Subcutaneous abdominal adipose tissue (tissue), 5 donors: Measurements from ENCODE around the gene MED26.
"Not testable (repeated sequence)": the region's sequence is repeated elsewhere in the genome, so short reads cannot be mapped to it uniquely, and the experiment has no call there.

ENCODE experiments used
- H3K27ac ChIP-seq: one replicate; pipeline ENCODE4 v1.7.0; 2013; ENCODE audit warnings: low read depth, mild to moderate bottlenecking, inconsistent platforms, low read length, moderate library complexity
- H3K27me3 ChIP-seq, 5 donors: one replicate each; pipeline ENCODE4 v1.7.0; 2013; ENCODE audit warnings: low read length in 5 of 5, inconsistent platforms in 1 of 5; ENCODE audit not compliant: control insufficient read depth in 5 of 5, insufficient read depth in 4 of 5
- H3K36me3 ChIP-seq, 5 donors: one replicate each; pipeline ENCODE4 v1.7.0; 2013; ENCODE audit warnings: low read length in 5 of 5; ENCODE audit not compliant: control insufficient read depth in 5 of 5, insufficient read depth in 5 of 5
- H3K4me1 ChIP-seq, 5 donors: one replicate each; pipeline ENCODE4 v1.7.0; 2013; ENCODE audit warnings: low read length in 5 of 5, mild to moderate bottlenecking in 3 of 5, moderate library complexity in 1 of 5; ENCODE audit not compliant: control insufficient read depth in 5 of 5, insufficient read depth in 5 of 5
- H3K4me3 ChIP-seq, 5 donors: one replicate each; pipeline ENCODE4 v1.7.0; 2013; ENCODE audit warnings: low read length in 5 of 5, low read depth in 1 of 5
- H3K9ac ChIP-seq, 5 donors: one replicate each; pipeline ENCODE4 v1.7.0; 2013; ENCODE audit warnings: low read length in 5 of 5, mild to moderate bottlenecking in 4 of 5, moderate library complexity in 3 of 5
- H3K9me3 ChIP-seq, 5 donors: one replicate each; pipeline ENCODE4 v1.7.0; 2013; ENCODE audit warnings: low read length in 5 of 5; ENCODE audit not compliant: control insufficient read depth in 5 of 5
- donor health status: healthy.
- donor health status: healthy.
- donor health status: healthy.
- donor health status: healthy.
- donor health status: healthy.

The MED26 gene

GRCh38 chr19:16559780-16560276 lies 68.2 kb downstream of the MED26 start:
- peaks cover 3 to 68% (median 58%) of the 10 kb centered on the region in 5 donors for H3K36me3 ChIP-seq
- no peak overlapping the region for H3K9ac ChIP-seq
- H3K4me1 ChIP-seq: peaks cover 0 to 5% (median 0%) of the 10 kb centered on the region in 5 donors
- no peaks in the 10 kb centered on the region for H3K9me3 ChIP-seq
- no peak overlapping the region for H3K27ac ChIP-seq
- H3K27me3 ChIP-seq: no peaks in the 10 kb centered on the region
- no peak overlapping the region for H3K4me3 ChIP-seq

GRCh38 chr19:16554776-16555175 lies 73.2 kb downstream of the MED26 start:
- H3K36me3 ChIP-seq: peaks cover 3 to 66% (median 56%) of the 10 kb centered on the region in 5 donors
- H3K4me3 ChIP-seq: no peak overlapping the region
- H3K4me1 ChIP-seq: no peaks in the 10 kb centered on the region

GRCh38 chr19:16551902-16552301 lies 76.1 kb downstream of the MED26 start:
- not testable (repeated sequence) for H3K4me3 ChIP-seq, H3K27ac ChIP-seq, H3K9me3 ChIP-seq, H3K4me1 ChIP-seq, H3K27me3 ChIP-seq, H3K9ac ChIP-seq
- peaks cover 3 to 58% (median 49%) of the 10 kb centered on the region in 5 donors for H3K36me3 ChIP-seq

More at GRCh38 chr19:16554776-16555175, 73.2 kb downstream of the MED26 start:
- H3K9me3 ChIP-seq: no peaks in the 10 kb centered on the region
- no peaks in the 10 kb centered on the region for H3K27me3 ChIP-seq
- no peak overlapping the region for H3K27ac ChIP-seq
- H3K9ac ChIP-seq: no peak overlapping the region

GRCh38 chr19:16548956-16549355 lies 79.0 kb downstream of the MED26 start:
- Histone ChIP-seq H3K9me3 (no peaks in the 10 kb centered on the region), H3K9ac (no peak overlapping the region), H3K36me3 (peaks cover 3 to 31% (median 24%) of the 10 kb centered on the region in 5 donors), H3K4me3 (no peak overlapping the region), H3K4me1 (no peaks in the 10 kb centered on the region), H3K27ac (no peak overlapping the region), H3K27me3 (no peaks in the 10 kb centered on the region)

- Histone ChIP-seq H3K9me3 (no peaks in the 10 kb centered on the region), H3K4me1 (peaks cover 5 to 33% (median 27%) of the 10 kb centered on the region in 5 donors), H3K4me3 (no peak overlapping the region), H3K27ac (no peak overlapping the region), H3K9ac (no peak overlapping the region), H3K36me3 (peaks cover 0 to 4% (median 2%) of the 10 kb centered on the region in 5 donors), H3K27me3 (no peaks in the 10 kb centered on the region)
Measured at GRCh38 chr19:16544473-16545231, 83.4 kb downstream of the MED26 start.

- H3K27ac ChIP-seq, H3K36me3 ChIP-seq, H3K4me3 ChIP-seq, H3K27me3 ChIP-seq, H3K9me3 ChIP-seq, H3K9ac ChIP-seq: not testable (repeated sequence)
- H3K4me1 ChIP-seq: peaks cover 5 to 36% (median 31%) of the 10 kb centered on the region in 5 donors
Measured at GRCh38 chr19:16543734-16544133, 84.3 kb downstream of the MED26 start.

GRCh38 chr19:16542910-16543472 lies 85.0 kb downstream of the MED26 start:
- Histone ChIP-seq H3K27me3 (no peaks in the 10 kb centered on the region), H3K36me3 (peaks cover 0 to 16% (median 6%) of the 10 kb centered on the region in 5 donors), H3K9ac (peak overlapping the region; percentile 63 to 97 (median 90)), H3K4me3 (peak overlapping the region; percentile 87 to 96 (median 92)), H3K27ac (peak overlapping the region; percentile 81), H3K9me3 (no peaks in the 10 kb centered on the region), H3K4me1 (peaks cover 5 to 36% (median 32%) of the 10 kb centered on the region in 5 donors)

GRCh38 chr19:16542045-16542909 lies 85.7 kb downstream of the MED26 start, which contains the start of gene CHERP:
Gene CHERP (minus strand): TSS chr19:16542437. CDS start chr19:16542378, 59 bp downstream.
- Histone ChIP-seq H3K4me3 (peak within 1 kb of the TSS; percentile 87 to 96 (median 92)), H3K27me3 (no peaks in the 10 kb centered on the region), H3K4me1 (peaks cover 5 to 36% (median 34%) of the 10 kb centered on the region in 5 donors), H3K9me3 (no peaks in the 10 kb centered on the region), H3K27ac (peak within 1 kb of the TSS; percentile 81), H3K36me3 (peaks cover 0 to 23% (median 13%) of the 10 kb centered on the region in 5 donors), H3K9ac (peak within 1 kb of the TSS; percentile 84 to 97 (median 90))

- peaks cover 5 to 36% (median 34%) of the 10 kb centered on the region in 5 donors for H3K4me1 ChIP-seq
- H3K9ac ChIP-seq: peak overlapping the region; percentile 84 to 97 (median 90)
- peak overlapping the region; percentile 81 for H3K27ac ChIP-seq
Measured at GRCh38 chr19:16541526-16542044, 86.4 kb downstream of the MED26 start.

More at GRCh38 chr19:16541526-16542044, 86.4 kb downstream of the MED26 start:
- Histone ChIP-seq H3K36me3 (peaks cover 0 to 29% (median 19%) of the 10 kb centered on the region in 5 donors), H3K27me3 (no peaks in the 10 kb centered on the region), H3K4me3 (peak overlapping the region; percentile 87 to 96 (median 88)), H3K9me3 (no peaks in the 10 kb centered on the region)
